Activated CD8-positive, alpha-beta memory T cell treated with anti-CD3 and anti-CD28 coated beads for 4 hours (primary cell): ENCODE measurements around the gene TBCA.
"Not testable (repeated sequence)": the region's sequence is repeated elsewhere in the genome, so short reads cannot be mapped to it uniquely, and the experiment has no call there.

Source experiments
- DNase-seq, 2 donors: peaks; one replicate each; pipeline ENCODE4 v3.0.0-alpha.2; 2020; ENCODE audit warnings: low read depth in 2 of 2

The TBCA gene

GRCh38 chr5:77773734-77774280 lies 2.3 kb downstream of the TBCA start:
- DNase-seq: no peak

GRCh38 chr5:77772729-77773128 lies 3.4 kb downstream of the TBCA start:
- DNase-seq: no peak

GRCh38 chr5:77771452-77771851 lies 4.7 kb downstream of the TBCA start:
- no peak for DNase-seq

- DNase-seq: no peak
These were observed 5.7 kb downstream of the TBCA start for GRCh38 chr5:77770293-77771005.

- DNase-seq: no peak
These were observed 7.2 kb downstream of the TBCA start for GRCh38 chr5:77768978-77769377.

GRCh38 chr5:77767301-77767700 lies 8.8 kb downstream of the TBCA start:
- DNase-seq: no peak

GRCh38 chr5:77761606-77762005 lies 14.5 kb downstream of the TBCA start:
- DNase-seq: no peak

GRCh38 chr5:77758141-77758938 lies 17.8 kb downstream of the TBCA start:
- no peak for DNase-seq

GRCh38 chr5:77751328-77752023 lies 24.7 kb downstream of the TBCA start:
- no peak for DNase-seq

GRCh38 chr5:77750928-77751327 lies 25.2 kb downstream of the TBCA start:
- not testable (repeated sequence) for DNase-seq

GRCh38 chr5:77748160-77748559 lies 28.0 kb downstream of the TBCA start:
- no peak for DNase-seq

GRCh38 chr5:77744116-77744515 lies 32.0 kb downstream of the TBCA start:
- no peak for DNase-seq

- DNase-seq: no peak
These were observed 33.0 kb downstream of the TBCA start for GRCh38 chr5:77743181-77743580.

- DNase-seq: no peak
These were observed 34.5 kb downstream of the TBCA start for GRCh38 chr5:77741608-77742007.

GRCh38 chr5:77734885-77735284 lies 41.3 kb downstream of the TBCA start:
- no peak for DNase-seq

- no peak for DNase-seq
These were observed 43.0 kb downstream of the TBCA start for GRCh38 chr5:77733130-77733529.

- DNase-seq: no peak
These were observed 48.9 kb downstream of the TBCA start for GRCh38 chr5:77727190-77727589.

GRCh38 chr5:77725616-77726015 lies 50.5 kb downstream of the TBCA start:
- DNase-seq: no peak

- DNase-seq: no peak
These were observed 51.2 kb downstream of the TBCA start for GRCh38 chr5:77724934-77725333.

GRCh38 chr5:77719666-77720363 lies 56.3 kb downstream of the TBCA start:
- DNase-seq: no peak

GRCh38 chr5:77718934-77719610 lies 57.1 kb downstream of the TBCA start:
- DNase-seq: no peak
